ENCODE data around the gene EFNA3. TPM values are rescaled to one million over a fixed set of nuclear protein-coding genes. Genes with fewer than 3 reads are reported as not detected.

EFNA3 gene
- total RNA-seq, 4 donors from 2014 or later: 20.0 to 25.8 (median 21.1) TPM

DNA sequence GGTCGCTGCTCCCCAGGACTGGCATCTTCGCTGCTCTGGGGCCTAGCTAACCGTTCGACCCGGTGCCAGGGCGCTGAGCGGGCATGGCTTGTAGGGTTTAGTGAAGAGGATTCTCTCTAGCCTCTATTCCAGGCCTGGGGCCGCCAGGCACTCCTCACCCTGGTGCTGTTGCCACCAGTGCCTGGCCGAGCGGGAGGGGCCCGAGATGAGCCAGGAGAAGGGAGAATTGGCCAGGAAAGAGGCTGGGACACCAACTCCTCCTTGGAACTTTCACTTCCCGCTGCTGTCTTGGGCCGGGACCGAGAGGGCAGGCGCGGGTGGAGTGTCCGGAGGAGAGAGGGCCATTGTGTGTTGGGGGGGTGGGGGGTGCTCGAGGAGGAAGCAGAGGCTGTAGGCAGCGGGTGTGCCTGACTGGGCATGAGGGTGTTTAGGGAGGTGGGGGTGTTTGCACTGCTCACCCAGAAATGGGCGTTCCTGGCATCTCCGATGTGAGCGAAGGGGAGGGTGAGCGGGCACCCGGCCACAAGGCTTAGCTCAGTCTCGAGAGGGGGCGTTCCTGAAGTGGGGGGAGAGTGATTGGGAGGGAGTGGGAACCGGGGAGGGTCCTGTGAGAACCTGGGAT is 26.7 kb upstream of the EFNA3 start:
- 0 to 8% methylated on average over 4 to 8 of the region's 27 CpGs for WGBS, 2 donors
- Histone ChIP-seq H3K4me3 (peak overlapping the region; percentile 65 to 93 (median 88)), H3K4me1 (peaks cover 26 to 64% (median 32%) of the 10 kb centered on the region in 3 donors), H3K36me3 (peaks cover 14 to 42% (median 28%) of the 10 kb centered on the region in 3 donors), H3K9me3 (no peaks in the 10 kb centered on the region), H3K27me3 (no peaks in the 10 kb centered on the region), H3K27ac (peak overlapping the region; percentile 94 to 98 (median 98))
- no peak for DNase-seq
- no peak for TF ChIP-seq CTCF (IDR thresholded peaks at IDR 0.05)
- TF ChIP-seq POLR2A (IDR thresholded peaks at IDR 0.05): no peak
- intact Hi-C loops (cut with DNase I): no loop called here

DNA sequence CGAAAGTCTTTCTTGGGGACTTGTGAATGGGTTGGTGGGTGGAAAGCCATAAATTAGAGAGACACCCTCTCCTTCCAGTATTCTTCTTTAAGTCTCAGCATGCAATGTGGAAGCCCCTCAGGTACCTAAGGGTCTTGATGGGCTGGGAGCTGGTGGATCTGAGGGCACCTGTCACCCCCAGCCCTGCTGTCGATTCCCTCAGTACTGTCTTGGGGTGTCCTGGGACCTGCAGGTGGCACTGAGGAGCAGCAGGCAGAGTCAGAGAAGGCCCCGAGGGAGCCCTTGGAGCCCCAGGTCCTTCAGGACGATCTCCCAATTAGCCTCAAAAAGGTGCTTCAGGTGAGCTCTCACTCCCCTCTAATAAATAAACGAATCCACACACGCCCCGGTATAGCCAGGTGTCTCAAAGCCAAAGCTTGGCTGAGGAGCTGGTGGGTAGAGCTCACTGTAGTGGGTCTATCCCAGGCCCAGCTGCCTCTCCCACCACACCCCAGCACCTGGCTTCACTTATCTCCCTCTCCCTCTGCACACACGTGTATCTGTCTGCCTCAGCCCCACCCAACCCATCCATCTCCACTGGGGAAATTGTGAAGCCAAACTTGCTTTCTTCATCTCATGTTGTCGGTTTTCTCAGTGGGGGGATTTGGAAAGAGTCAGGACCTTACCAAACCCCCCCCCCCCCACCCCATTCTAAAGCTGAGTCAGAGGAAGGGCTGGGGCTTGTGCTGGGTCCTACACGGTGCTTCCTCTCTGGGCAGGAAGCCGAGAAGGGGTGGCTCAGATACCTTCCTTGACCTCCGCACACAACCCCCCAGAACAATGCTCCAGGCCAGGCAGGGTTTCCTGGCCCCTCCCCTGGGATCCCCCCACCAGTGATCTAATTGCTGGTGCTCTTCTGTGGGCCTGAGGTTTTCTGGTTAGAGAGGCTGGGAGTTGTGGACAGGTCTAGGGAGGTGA is 25.9 kb upstream of the EFNA3 start:
- 28 to 30% methylated on average over 6 to 8 of the region's 12 CpGs for WGBS, 2 donors

DNA sequence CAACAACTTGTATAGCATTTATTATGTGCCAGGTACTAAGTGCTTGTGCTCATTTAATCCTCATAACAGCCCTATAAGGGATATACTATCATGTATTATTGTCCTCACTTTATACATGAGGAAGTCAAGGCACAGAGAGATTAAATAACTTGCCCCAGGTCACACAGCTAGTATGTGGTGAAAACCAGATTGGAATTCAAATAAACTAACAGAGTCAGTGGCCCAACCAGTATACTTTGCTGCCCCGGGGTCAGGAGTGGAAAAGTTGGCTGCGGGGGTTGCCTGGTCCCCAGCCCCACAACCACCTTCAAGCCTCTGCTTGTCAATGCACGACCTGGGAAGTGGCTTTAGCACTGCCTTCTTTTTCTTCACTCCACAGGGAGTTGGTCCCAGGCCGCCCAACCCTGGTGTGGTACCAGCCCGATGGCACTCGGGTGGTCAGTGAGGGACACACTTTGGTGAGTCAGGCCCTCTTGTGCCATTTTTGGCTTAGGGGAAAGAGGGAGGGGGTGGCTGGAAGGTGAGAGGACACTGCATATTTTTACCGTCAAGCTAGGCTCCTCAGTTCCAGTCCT is 25.0 kb upstream of the EFNA3 start:
- no peaks in the 10 kb centered on the region for H3K9me3 ChIP-seq
- intact Hi-C loops (cut with DNase I): no loop called here
- peaks cover 26 to 56% (median 32%) of the 10 kb centered on the region in 3 donors for H3K4me1 ChIP-seq
- H3K36me3 ChIP-seq: peaks cover 19 to 59% (median 46%) of the 10 kb centered on the region in 3 donors
- H3K27ac ChIP-seq: peak overlapping the region; percentile 15 to 98 (median 98)
- H3K4me3 ChIP-seq: peak overlapping the region in 1 of 4 donors; percentile 91
- H3K27me3 ChIP-seq: no peaks in the 10 kb centered on the region
- DNase-seq: no peak
- no peak for TF ChIP-seq POLR2A (IDR thresholded peaks at IDR 0.05)
- TF ChIP-seq CTCF (IDR thresholded peaks at IDR 0.05): no peak
- WGBS, 2 donors: 62 to 72% methylated on average over 3 to 7 of the region's 7 CpGs

More for the DNA sequence above, 25.9 kb upstream of the EFNA3 start:
- no peak for DNase-seq
- TF ChIP-seq POLR2A (IDR thresholded peaks at IDR 0.05) (no peak), CTCF (IDR thresholded peaks at IDR 0.05) (peak in 4 of 6 experiments; percentile 13 to 48 (median 24))
- Histone ChIP-seq H3K36me3 (peaks cover 19 to 50% (median 37%) of the 10 kb centered on the region in 3 donors), H3K4me1 (peaks cover 26 to 64% (median 32%) of the 10 kb centered on the region in 3 donors), H3K27ac (peak overlapping the region; percentile 94 to 98 (median 98)), H3K9me3 (no peaks in the 10 kb centered on the region), H3K27me3 (no peaks in the 10 kb centered on the region), H3K4me3 (peak overlapping the region; percentile 65 to 93 (median 88))
- intact Hi-C loops (cut with DNase I): no loop called here

DNA sequence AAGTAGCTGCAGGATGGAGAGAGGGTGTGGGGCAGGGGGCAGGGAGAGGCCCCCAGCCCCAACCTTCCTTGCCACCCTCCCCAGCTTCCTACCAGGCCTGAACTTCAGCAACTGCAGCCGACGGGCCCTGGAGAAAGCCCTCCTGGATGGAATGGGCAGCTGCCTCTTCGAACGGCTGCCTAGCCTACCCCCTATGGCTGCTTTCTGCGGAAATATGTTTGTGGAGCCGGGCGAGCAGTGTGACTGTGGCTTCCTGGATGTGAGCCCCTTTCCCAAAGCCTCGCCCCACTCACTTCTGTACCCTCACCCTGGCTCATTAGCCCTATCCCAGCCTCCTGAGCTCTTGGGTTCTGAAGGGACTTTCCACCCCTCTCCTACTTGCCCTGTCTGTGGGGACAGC is 21.5 kb upstream of the EFNA3 start:
- DNase-seq: no peak
- Histone ChIP-seq H3K4me3 (no peak overlapping the region), H3K9me3 (no peaks in the 10 kb centered on the region), H3K27me3 (no peaks in the 10 kb centered on the region), H3K36me3 (peaks cover 19 to 92% (median 54%) of the 10 kb centered on the region in 3 donors), H3K4me1 (peaks cover 19 to 39% (median 30%) of the 10 kb centered on the region in 3 donors), H3K27ac (no peak overlapping the region)
- intact Hi-C loops (cut with DNase I): no loop called here
- WGBS, 2 donors: 97 to 100% methylated on average over 3 to 4 of the region's 8 CpGs
- TF ChIP-seq POLR2A (IDR thresholded peaks at IDR 0.05) (no peak), CTCF (IDR thresholded peaks at IDR 0.05) (no peak)
